ENCODE measurements around the gene PRPF6.

DNA sequence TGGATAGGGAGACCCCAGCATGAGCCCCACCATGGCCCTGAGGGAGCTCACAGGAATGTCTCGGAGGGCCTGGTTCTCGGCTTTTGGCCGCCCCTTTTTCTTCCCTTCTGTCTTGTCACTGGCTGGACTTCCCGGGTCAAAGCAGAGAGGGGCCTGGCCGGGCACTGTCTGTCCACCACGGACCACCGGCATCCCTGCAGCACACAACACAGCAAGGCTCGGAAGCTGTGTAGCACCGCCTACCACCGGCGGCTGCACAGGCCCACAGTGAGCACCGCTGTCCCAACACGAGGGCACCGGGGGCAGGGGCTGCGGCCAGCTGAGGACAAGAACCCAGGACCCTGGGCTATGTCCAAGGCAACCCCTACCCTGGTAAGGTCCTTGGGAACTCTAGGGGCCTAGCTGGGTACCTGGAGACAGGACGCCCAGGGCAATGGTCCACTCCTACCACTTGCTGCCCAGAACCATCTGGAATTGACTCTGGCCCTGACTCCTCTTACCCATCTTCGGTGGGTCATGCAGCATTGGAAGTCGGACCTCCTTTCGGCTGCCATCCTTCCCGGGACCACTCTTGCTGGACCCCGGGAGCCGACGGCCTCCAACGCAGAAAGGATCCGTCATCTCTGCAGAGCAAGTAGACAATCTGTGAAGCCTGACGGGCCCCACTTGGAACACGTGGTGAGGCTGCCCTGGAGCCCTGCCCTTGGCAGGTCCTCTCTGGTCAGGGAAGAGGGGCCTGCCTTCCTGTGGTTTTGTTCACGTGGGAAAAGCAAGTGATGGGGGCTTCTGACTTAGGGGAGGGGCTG is 13.4 kb upstream of the PRPF6 start:
- TF ChIP-seq, protein P1, sequence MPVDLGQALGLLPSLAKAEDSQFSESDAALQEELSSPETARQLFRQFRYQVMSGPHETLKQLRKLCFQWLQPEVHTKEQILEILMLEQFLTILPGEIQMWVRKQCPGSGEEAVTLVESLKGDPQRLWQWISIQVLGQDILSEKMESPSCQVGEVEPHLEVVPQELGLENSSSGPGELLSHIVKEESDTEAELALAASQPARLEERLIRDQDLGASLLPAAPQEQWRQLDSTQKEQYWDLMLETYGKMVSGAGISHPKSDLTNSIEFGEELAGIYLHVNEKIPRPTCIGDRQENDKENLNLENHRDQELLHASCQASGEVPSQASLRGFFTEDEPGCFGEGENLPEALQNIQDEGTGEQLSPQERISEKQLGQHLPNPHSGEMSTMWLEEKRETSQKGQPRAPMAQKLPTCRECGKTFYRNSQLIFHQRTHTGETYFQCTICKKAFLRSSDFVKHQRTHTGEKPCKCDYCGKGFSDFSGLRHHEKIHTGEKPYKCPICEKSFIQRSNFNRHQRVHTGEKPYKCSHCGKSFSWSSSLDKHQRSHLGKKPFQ (CRISPR knock-in tag; IDR thresholded peaks at IDR 0.05; ENCODE audit: insufficient replicate concordance), result no peak
- TF ChIP-seq, protein P2, sequence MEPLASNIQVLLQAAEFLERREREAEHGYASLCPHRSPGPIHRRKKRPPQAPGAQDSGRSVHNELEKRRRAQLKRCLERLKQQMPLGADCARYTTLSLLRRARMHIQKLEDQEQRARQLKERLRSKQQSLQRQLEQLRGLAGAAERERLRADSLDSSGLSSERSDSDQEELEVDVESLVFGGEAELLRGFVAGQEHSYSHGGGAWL (CRISPR knock-in tag; IDR thresholded peaks at IDR 0.05), result no peak
- TF ChIP-seq CEBPB (IDR thresholded peaks at IDR 0.05; ENCODE audit: borderline replicate concordance, low read depth, low read length) (no peak), JUNB (CRISPR knock-in tag; IDR thresholded peaks at IDR 0.05; ENCODE audit: borderline replicate concordance) (no peak), YY1 (IDR thresholded peaks at IDR 0.05; ENCODE audit: insufficient read depth, insufficient replicate concordance, low read depth, low read length) (no peak), TCF7L2 (IDR thresholded peaks at IDR 0.05; ENCODE audit: low read depth, low read length) (no peak), NFE2L2 (IDR thresholded peaks at IDR 0.05; ENCODE audit: low read length) (no peak), ZNF792 (CRISPR knock-in tag; IDR thresholded peaks at IDR 0.05) (no peak)
- TF ChIP-seq, protein P3, sequence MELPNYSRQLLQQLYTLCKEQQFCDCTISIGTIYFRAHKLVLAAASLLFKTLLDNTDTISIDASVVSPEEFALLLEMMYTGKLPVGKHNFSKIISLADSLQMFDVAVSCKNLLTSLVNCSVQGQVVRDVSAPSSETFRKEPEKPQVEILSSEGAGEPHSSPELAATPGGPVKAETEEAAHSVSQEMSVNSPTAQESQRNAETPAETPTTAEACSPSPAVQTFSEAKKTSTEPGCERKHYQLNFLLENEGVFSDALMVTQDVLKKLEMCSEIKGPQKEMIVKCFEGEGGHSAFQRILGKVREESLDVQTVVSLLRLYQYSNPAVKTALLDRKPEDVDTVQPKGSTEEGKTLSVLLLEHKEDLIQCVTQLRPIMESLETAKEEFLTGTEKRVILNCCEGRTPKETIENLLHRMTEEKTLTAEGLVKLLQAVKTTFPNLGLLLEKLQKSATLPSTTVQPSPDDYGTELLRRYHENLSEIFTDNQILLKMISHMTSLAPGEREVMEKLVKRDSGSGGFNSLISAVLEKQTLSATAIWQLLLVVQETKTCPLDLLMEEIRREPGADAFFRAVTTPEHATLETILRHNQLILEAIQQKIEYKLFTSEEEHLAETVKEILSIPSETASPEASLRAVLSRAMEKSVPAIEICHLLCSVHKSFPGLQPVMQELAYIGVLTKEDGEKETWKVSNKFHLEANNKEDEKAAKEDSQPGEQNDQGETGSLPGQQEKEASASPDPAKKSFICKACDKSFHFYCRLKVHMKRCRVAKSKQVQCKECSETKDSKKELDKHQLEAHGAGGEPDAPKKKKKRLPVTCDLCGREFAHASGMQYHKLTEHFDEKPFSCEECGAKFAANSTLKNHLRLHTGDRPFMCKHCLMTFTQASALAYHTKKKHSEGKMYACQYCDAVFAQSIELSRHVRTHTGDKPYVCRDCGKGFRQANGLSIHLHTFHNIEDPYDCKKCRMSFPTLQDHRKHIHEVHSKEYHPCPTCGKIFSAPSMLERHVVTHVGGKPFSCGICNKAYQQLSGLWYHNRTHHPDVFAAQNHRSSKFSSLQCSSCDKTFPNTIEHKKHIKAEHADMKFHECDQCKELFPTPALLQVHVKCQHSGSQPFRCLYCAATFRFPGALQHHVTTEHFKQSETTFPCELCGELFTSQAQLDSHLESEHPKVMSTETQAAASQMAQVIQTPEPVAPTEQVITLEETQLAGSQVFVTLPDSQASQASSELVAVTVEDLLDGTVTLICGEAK (IDR thresholded peaks at IDR 0.05), result no peak
- TF ChIP-seq, protein P3 (CRISPR knock-in tag; IDR thresholded peaks at IDR 0.05), result no peak
- TF ChIP-seq, protein P4, sequence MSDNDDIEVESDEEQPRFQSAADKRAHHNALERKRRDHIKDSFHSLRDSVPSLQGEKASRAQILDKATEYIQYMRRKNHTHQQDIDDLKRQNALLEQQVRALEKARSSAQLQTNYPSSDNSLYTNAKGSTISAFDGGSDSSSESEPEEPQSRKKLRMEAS (IDR thresholded peaks at IDR 0.05), result no peak
- TF ChIP-seq, protein P5, sequence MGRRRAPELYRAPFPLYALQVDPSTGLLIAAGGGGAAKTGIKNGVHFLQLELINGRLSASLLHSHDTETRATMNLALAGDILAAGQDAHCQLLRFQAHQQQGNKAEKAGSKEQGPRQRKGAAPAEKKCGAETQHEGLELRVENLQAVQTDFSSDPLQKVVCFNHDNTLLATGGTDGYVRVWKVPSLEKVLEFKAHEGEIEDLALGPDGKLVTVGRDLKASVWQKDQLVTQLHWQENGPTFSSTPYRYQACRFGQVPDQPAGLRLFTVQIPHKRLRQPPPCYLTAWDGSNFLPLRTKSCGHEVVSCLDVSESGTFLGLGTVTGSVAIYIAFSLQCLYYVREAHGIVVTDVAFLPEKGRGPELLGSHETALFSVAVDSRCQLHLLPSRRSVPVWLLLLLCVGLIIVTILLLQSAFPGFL (CRISPR knock-in tag; IDR thresholded peaks at IDR 0.05), result no peak
- TF ChIP-seq, protein P6, sequence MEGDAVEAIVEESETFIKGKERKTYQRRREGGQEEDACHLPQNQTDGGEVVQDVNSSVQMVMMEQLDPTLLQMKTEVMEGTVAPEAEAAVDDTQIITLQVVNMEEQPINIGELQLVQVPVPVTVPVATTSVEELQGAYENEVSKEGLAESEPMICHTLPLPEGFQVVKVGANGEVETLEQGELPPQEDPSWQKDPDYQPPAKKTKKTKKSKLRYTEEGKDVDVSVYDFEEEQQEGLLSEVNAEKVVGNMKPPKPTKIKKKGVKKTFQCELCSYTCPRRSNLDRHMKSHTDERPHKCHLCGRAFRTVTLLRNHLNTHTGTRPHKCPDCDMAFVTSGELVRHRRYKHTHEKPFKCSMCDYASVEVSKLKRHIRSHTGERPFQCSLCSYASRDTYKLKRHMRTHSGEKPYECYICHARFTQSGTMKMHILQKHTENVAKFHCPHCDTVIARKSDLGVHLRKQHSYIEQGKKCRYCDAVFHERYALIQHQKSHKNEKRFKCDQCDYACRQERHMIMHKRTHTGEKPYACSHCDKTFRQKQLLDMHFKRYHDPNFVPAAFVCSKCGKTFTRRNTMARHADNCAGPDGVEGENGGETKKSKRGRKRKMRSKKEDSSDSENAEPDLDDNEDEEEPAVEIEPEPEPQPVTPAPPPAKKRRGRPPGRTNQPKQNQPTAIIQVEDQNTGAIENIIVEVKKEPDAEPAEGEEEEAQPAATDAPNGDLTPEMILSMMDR (CRISPR knock-in tag; IDR thresholded peaks at IDR 0.05), result no peak

Measured in HepG2 (cell line).